Muscle layer of colon (tissue), 2 donors: ENCODE results near the gene ESYT2.
A peak's percentile ranks its signal among the peaks of the same experiment; 100 is the strongest.

Source experiments
- H3K27ac ChIP-seq: one replicate; pipeline ENCODE4 v1.7.0; 2013; ENCODE audit warnings: low read depth, mild to moderate bottlenecking, low read length, moderate library complexity
- H3K27me3 ChIP-seq, 2 donors: one replicate each; pipeline ENCODE4 v1.7.0; 2013; ENCODE audit warnings: low read length in 2 of 2, mild to moderate bottlenecking in 2 of 2; ENCODE audit not compliant: insufficient read depth in 2 of 2, control insufficient read depth in 1 of 2
- H3K36me3 ChIP-seq: one replicate; pipeline ENCODE4 v1.7.0; 2013; ENCODE audit warnings: mild to moderate bottlenecking, low read length; ENCODE audit not compliant: insufficient read depth
- H3K4me1 ChIP-seq: one replicate; pipeline ENCODE4 v1.7.0; 2013; ENCODE audit warnings: mild to moderate bottlenecking, low read length; ENCODE audit not compliant: insufficient read depth
- H3K4me3 ChIP-seq, 2 donors: one replicate each; pipeline ENCODE4 v1.7.0; 2013; ENCODE audit warnings: low read length in 2 of 2, low read depth in 1 of 2, mild to moderate bottlenecking in 1 of 2, moderate library complexity in 1 of 2
- H3K9ac ChIP-seq: one replicate; pipeline ENCODE4 v1.7.0; 2013; ENCODE audit warnings: low read length
- H3K9me3 ChIP-seq: one replicate; pipeline ENCODE4 v1.7.0; 2013; ENCODE audit warnings: mild to moderate bottlenecking, low read length
- donor health status: abdominal sarcoma.
- donor health status: Adenocarcinoma of cecum.

Gene ESYT2

GRCh38 chr7:158746957-158747356, 82.4 kb downstream of the ESYT2 start:
- H3K36me3 ChIP-seq, result peaks cover 65% of the 10 kb centered on the region
- H3K27ac ChIP-seq, result no peak overlapping the region

GRCh38 chr7:158745057-158745715, 84.1 kb downstream of the ESYT2 start:
- Histone ChIP-seq H3K36me3 (peaks cover 82% of the 10 kb centered on the region), H3K9me3 (no peaks in the 10 kb centered on the region)

More at GRCh38 chr7:158746957-158747356, 82.4 kb downstream of the ESYT2 start:
- Histone ChIP-seq H3K27me3 (no peaks in the 10 kb centered on the region), H3K9me3 (no peaks in the 10 kb centered on the region), H3K4me3 (no peak overlapping the region), H3K9ac (no peak overlapping the region), H3K4me1 (no peaks in the 10 kb centered on the region)

GRCh38 chr7:158744070-158744469, 85.2 kb downstream of the ESYT2 start:
- H3K9ac ChIP-seq, result no peak overlapping the region
- H3K9me3 ChIP-seq, result no peaks in the 10 kb centered on the region
- no peak overlapping the region for H3K27ac ChIP-seq
- H3K27me3 ChIP-seq, result no peaks in the 10 kb centered on the region
- no peak overlapping the region for H3K4me3 ChIP-seq
- peaks cover 82% of the 10 kb centered on the region for H3K36me3 ChIP-seq
- peaks cover 8% of the 10 kb centered on the region for H3K4me1 ChIP-seq

More at GRCh38 chr7:158745057-158745715, 84.1 kb downstream of the ESYT2 start:
- H3K27ac ChIP-seq, result no peak overlapping the region
- H3K27me3 ChIP-seq, result no peaks in the 10 kb centered on the region
- peaks cover under 1% of the 10 kb centered on the region for H3K4me1 ChIP-seq
- no peak overlapping the region for H3K4me3 ChIP-seq
- H3K9ac ChIP-seq, result no peak overlapping the region

- peaks cover 8% of the 10 kb centered on the region for H3K4me1 ChIP-seq
- no peak overlapping the region for H3K4me3 ChIP-seq
- no peaks in the 10 kb centered on the region for H3K27me3 ChIP-seq
- H3K27ac ChIP-seq, result no peak overlapping the region
- H3K9me3 ChIP-seq, result no peaks in the 10 kb centered on the region
- peaks cover 83% of the 10 kb centered on the region for H3K36me3 ChIP-seq
- H3K9ac ChIP-seq, result no peak overlapping the region
These were observed 86.1 kb downstream of the ESYT2 start for GRCh38 chr7:158743219-158743618.

- H3K4me3 ChIP-seq, result no peak overlapping the region
- peaks cover 8% of the 10 kb centered on the region for H3K4me1 ChIP-seq
- no peak overlapping the region for H3K9ac ChIP-seq
- H3K27me3 ChIP-seq, result no peaks in the 10 kb centered on the region
- H3K36me3 ChIP-seq, result peaks cover 85% of the 10 kb centered on the region
- no peak overlapping the region for H3K27ac ChIP-seq
- H3K9me3 ChIP-seq, result no peaks in the 10 kb centered on the region
These were observed 87.1 kb downstream of the ESYT2 start for GRCh38 chr7:158742065-158742821.

- no peaks in the 10 kb centered on the region for H3K9me3 ChIP-seq
- H3K36me3 ChIP-seq, result peaks cover 85% of the 10 kb centered on the region
- no peak overlapping the region for H3K27ac ChIP-seq
- H3K9ac ChIP-seq, result no peak overlapping the region
- peaks cover 8% of the 10 kb centered on the region for H3K4me1 ChIP-seq
- no peaks in the 10 kb centered on the region for H3K27me3 ChIP-seq
- H3K4me3 ChIP-seq, result no peak overlapping the region
These were observed 88.0 kb downstream of the ESYT2 start for GRCh38 chr7:158741294-158741666.

- Histone ChIP-seq H3K36me3 (peaks cover 85% of the 10 kb centered on the region), H3K9me3 (no peaks in the 10 kb centered on the region), H3K27me3 (no peaks in the 10 kb centered on the region), H3K9ac (no peak overlapping the region), H3K4me1 (peaks cover 8% of the 10 kb centered on the region), H3K27ac (no peak overlapping the region), H3K4me3 (no peak overlapping the region)
These were observed 88.5 kb downstream of the ESYT2 start for GRCh38 chr7:158740657-158741293.

GRCh38 chr7:158740013-158740656, 89.2 kb downstream of the ESYT2 start:
- Histone ChIP-seq H3K27ac (peak overlapping the region; percentile 21), H3K9me3 (no peaks in the 10 kb centered on the region), H3K9ac (no peak overlapping the region), H3K4me3 (no peak overlapping the region), H3K36me3 (peaks cover 85% of the 10 kb centered on the region), H3K27me3 (no peaks in the 10 kb centered on the region), H3K4me1 (peaks cover 8% of the 10 kb centered on the region)

GRCh38 chr7:158738841-158739240, 90.5 kb downstream of the ESYT2 start:
- Histone ChIP-seq H3K36me3 (peaks cover 91% of the 10 kb centered on the region), H3K9me3 (no peaks in the 10 kb centered on the region), H3K27ac (no peak overlapping the region), H3K4me3 (no peak overlapping the region), H3K27me3 (no peaks in the 10 kb centered on the region), H3K4me1 (peaks cover 8% of the 10 kb centered on the region), H3K9ac (no peak overlapping the region)

- Histone ChIP-seq H3K4me3 (no peak overlapping the region), H3K9me3 (no peaks in the 10 kb centered on the region), H3K4me1 (peaks cover 8% of the 10 kb centered on the region), H3K27me3 (no peaks in the 10 kb centered on the region), H3K9ac (no peak overlapping the region), H3K27ac (no peak overlapping the region), H3K36me3 (peaks cover 89% of the 10 kb centered on the region)
These were observed 92.1 kb downstream of the ESYT2 start for GRCh38 chr7:158737064-158737695.

- H3K4me3 ChIP-seq, result no peak overlapping the region
These were observed 93.4 kb downstream of the ESYT2 start for GRCh38 chr7:158735935-158736334.

More at GRCh38 chr7:158735935-158736334, 93.4 kb downstream of the ESYT2 start:
- peaks cover 8% of the 10 kb centered on the region for H3K4me1 ChIP-seq
- H3K9me3 ChIP-seq, result no peaks in the 10 kb centered on the region
- H3K27ac ChIP-seq, result no peak overlapping the region
- H3K9ac ChIP-seq, result no peak overlapping the region
- H3K27me3 ChIP-seq, result no peaks in the 10 kb centered on the region
- H3K36me3 ChIP-seq, result peaks cover 79% of the 10 kb centered on the region
